HUDEP-2 (cell line): ENCODE measurements around the gene KRT8.
A peak's percentile ranks its signal among the peaks of the same experiment; 100 is the strongest.
"Not testable (repeated sequence)": the region's sequence is repeated elsewhere in the genome, so short reads cannot be mapped to it uniquely, and the experiment has no call there.

Experiments
- DNase-seq, 76 experiments: peaks; one replicate each; lab custom pipeline; 2025; ENCODE audit not compliant: unreplicated experiment in 76 of 76; lab: John Stamatoyannopoulos, UW

KRT8 gene

GRCh38 chr12:52903285-52903854, 1.5 kb downstream of the KRT8 start:
- DNase-seq: peak in 7 of 76 experiments; percentile 2 to 29 (median 15)

DNA sequence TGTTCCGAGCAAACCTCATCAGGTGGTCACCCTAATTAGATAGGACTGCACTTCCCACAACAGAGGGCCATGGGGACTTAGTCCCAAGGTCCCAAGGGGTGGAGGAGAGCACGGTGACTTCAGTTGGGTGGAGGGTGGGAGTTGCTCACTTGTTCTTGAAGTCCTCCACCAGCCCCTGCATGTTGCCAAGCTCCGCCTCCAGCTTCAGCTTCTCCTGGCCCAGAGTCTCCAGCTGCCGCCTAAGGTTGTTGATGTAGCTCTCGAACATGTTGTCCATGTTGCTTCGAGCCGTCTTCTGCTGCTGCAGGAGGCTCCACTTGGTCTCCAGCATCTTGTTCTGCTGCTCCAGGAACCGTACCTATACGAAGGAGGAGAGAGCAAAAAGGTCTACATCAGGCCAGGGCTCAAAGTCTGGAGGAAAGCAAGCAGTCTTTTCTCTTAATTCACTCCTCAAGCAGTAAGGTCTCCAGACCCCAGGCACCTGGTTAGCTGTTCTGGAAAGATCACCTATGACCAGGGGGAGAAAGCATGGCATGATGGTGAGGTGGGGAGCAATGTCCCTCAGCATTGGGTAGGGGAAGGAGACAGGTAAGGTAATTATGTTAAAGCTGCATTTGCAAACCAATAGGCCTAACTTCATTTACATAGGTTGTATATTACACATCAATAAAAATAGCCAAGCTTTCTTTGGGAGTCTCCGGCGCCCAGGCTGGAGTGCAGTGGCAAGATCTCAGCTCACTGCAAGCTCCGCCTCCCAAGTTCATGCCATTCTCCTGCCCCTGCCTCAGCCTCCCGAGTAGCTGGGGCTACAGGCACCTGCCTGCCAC, 2.9 kb downstream of the KRT8 start:
- no peak for DNase-seq

GRCh38 chr12:52900896-52901714, 3.8 kb downstream of the KRT8 start:
- no peak for DNase-seq

DNA sequence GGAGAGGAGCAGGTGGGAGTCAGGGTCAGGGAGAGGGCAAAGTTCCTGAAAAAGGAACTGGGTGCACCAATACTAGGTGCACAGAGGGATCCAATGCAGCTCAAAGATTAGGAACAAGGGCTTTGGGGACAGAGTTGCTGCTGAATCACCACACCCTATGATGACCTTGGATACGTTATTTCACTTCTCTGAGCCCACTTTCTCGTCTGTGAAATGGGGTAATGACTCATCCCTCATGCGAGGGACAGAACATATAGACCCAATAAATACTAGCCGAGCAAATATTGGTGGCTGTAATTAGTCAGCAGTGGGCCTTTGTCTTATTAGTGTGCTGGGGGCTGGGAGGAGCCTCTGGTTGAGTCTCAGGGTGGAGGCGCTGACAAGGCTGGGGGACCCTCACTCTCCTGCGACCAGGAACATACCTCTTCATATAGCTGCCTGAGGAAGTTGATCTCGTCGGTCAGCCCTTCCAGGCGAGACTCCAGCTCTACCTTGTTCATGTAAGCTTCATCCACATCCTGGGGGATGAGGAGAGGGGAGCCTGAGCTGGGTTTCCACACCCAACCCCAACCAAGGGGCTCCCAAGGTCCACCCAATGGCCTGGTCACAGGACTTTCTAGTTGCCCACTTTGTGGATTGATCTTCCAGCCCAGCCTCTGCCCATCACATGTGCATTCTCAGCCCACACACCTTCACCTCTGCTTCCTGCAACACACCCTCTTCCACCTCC, 4.5 kb downstream of the KRT8 start:
- no peak for DNase-seq

DNA sequence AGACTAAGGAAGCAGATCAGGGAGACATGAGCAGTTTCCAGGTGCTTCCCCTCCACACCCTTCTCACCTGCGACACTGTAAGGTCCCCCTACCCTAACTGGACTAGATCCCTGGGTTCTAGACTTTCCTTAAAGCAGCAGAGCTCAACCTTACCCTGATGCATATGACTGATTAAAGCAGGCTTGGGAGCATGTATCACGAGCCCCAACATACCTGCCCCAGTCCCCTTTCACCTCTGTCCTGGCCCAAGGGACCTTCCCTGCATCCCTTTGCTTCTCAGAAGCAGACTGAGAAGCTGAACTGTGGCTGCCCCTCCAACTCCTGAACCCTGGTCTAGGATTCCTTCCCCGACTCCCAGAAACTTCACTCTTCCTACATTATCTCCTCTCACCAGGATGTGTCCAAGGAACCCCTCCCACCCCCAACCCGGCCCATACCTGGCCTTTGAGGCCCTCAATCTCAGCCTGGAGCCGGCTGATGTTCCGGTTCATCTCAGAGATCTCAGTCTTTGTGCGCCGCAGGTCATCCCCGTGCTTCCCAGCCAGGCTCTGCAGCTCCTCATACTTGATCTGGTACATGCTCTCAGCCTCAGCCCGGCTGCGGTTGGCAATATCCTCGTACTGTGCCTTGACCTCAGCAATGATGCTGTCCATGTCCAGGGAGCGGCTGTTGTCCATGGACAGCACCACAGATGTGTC, 5.4 kb downstream of the KRT8 start:
- DNase-seq: no peak

GRCh38 chr12:52896190-52897100, 8.4 kb downstream of the KRT8 start:
- DNase-seq: no peak

GRCh38 chr12:52895726-52896189, 9.1 kb downstream of the KRT8 start:
- DNase-seq: no peak

DNA sequence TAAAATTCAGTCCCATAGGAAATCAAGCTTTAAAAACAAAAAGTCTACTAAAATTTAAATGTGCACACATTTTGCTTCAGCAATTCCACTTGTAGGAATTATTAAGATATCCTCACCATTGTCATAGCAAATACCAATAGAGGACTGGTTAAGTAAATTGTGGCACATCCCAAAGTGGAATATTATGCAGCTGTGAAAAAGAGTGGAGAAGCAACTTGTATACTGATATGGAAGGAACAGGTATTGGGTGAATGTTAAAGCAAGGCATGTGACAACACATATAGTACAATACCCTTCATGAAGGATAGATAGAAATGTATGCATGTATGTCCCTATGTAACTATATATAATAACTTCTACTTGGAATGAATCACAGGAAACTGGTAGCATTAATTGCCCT, 11.9 kb downstream of the KRT8 start:
- no peak for DNase-seq

DNA sequence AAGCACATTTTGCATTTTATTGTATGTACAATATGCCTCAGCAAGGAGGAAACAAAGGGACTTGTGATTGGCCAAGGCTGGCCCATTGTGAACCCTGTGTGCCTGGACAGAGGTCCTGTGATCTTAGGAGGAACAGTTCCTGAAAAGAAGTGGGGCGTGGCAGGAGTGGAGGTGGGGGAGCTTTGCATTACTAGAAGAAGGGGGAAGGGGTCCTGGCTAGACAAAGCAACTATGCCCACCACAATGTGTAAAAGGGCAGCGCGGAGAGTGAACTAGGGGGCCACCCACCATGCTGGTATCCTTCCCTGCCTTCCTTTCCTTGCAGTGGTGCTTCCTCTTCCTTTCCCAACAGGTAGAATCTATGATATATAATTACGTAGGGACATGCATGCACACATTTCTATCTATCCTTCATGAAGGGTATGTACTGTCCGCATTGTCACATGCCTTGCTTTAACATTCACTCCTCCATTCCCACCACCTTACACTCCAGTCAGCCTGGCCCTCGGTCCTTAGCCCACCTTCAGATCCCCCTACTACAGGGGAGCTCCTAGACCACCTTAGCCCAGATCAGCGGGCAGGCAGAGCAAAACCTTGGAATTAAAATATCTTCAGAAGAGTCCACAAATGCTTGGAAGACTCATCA, 12.5 kb downstream of the KRT8 start:
- DNase-seq: no peak

DNA sequence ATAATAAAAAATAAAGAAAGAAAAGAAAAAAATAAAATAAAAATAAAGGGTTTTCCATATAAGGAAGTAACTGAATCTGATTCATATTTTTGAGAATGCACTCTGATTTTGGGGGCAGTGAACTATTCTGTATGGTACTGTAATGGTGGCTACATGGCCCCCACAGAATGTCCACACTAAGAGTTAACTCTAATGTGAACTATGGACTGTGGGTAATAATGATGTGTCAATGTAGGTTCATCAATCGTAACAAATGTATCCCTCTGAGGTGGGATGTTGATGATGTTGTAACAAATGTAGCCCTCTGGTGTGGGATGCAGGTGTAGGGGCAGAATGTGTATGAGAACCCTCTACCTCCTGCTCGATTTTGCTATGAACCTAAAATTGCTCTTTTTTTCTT, 13.8 kb downstream of the KRT8 start:
- no peak for DNase-seq

DNA sequence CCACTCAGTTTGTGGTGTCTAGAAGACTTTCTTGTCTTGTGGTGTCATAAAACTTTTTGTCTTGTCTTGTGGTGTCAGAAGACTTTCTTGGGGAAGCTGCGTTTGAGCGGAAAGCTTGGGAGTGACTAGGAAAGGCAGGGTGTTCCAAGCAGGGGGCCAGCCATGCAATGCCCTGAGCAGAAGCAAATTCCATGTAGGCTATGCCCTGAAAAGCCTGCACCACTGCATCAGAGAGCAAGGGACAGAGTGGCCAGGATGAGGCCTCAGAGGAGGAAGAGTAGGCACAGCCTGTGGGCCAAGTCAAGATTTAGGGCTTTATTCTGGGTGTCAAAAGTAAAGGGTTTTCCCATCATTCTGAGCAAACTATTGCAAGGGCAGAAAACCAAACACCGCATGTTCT, 14.5 kb downstream of the KRT8 start:
- DNase-seq: no peak

DNA sequence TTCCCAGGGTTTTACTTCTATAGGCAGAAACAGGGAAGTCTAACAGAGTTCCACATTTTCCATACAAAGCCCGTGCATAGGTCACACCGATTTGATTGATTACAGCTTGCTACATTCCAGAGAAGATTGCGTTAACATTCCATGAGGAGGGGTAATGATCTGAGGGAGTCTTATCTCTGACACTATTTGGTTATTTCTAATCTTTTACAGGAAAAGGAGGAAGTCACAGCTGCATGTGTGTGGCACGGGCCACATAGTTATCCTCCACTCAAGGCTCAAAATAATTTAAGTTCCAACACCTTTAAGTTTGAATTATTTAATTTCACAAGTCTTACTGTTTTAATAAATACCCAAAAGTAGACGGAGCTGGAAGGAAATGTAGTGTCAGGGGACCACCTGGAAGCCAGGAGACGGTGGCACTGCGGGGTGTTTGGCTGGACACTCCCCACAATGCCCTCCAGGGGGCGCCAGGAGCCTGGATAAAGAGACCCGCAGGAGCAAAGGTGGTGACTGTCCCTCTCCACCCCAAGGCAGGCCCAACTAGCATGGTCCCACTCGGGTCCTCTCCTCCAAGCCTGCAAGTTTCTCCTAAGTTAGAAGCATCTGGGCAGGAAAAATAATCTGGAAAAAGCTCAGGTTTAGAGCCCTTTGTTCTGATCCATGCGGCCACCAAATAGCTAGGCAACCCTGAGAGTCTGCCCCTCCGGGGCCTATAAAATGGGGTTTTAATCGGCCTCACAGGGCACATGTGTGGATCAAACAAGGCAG, 20.2 kb downstream of the KRT8 start:
- peak in 59 of 76 experiments; percentile 14 to 74 (median 50) for DNase-seq

DNA sequence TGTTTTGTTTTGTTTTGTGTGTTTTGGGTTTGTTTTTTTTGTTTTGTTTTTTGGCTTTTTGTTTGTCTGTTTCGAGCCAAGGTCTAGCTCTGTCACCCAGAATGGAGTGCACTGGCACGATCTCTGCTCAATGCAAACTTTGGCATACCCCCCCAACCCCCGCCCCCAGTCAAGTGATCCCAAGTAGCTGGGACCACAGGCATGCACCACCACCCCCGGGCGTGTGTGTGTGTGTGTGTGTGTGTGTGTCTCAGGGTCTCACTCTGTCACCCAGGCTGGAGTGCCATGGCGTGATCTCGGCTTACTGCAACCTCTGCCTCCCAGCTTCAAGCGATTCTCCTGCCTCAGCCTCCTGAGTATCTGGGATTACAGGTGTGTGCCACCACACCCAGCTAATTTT, 24.4 kb downstream of the KRT8 start:
- DNase-seq: not testable (repeated sequence)

- peak in 69 of 76 experiments; percentile 12 to 87 (median 64) for DNase-seq
Observed at GRCh38 chr12:52879394-52880351, 25.2 kb downstream of the KRT8 start.

- no peak for DNase-seq
Observed at GRCh38 chr12:52878507-52879393, 26.1 kb downstream of the KRT8 start.

DNA sequence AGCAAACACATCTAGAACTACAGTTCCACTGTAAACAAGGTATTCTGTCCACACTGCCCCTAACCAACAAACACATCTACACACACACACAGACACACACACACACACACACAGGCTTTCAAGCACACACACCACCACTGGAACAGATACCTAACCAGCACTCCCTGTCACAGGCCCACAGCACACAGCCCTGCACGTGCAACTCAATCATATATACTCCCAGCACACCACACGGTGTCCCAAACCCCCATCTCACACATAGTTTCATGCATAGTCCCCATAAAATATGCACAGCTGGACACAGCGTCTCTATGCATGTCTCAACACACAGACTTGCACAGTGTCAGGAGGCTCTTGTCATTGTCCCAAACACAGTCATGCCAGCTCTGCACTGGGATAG, 27.6 kb downstream of the KRT8 start:
- DNase-seq: no peak
